ENCODE data around the gene MSH3. TPM values are rescaled to one million over a fixed set of nuclear protein-coding genes. Genes with fewer than 3 reads are reported as not detected.

MSH3 gene
- total RNA-seq, 4 donors from 2014 or later: 14.5 to 27.2 (median 21.5) TPM

GRCh38 chr5:80804332-80804731, 149.9 kb downstream of the MSH3 start:
- H3K9me3 ChIP-seq: no peaks in the 10 kb centered on the region
- H3K4me1 ChIP-seq: no peaks in the 10 kb centered on the region
- H3K36me3 ChIP-seq: no peaks in the 10 kb centered on the region
- no peak for DNase-seq
- H3K27ac ChIP-seq: no peak overlapping the region
- H3K4me3 ChIP-seq: no peak overlapping the region
- TF ChIP-seq CTCF (IDR thresholded peaks at IDR 0.05) (no peak), POLR2A (IDR thresholded peaks at IDR 0.05) (no peak)
- no peaks in the 10 kb centered on the region for H3K27me3 ChIP-seq

- H3K36me3 ChIP-seq: no peaks in the 10 kb centered on the region
- H3K27ac ChIP-seq: no peak overlapping the region
- H3K27me3 ChIP-seq: no peaks in the 10 kb centered on the region
- TF ChIP-seq CTCF (IDR thresholded peaks at IDR 0.05) (no peak), POLR2A (IDR thresholded peaks at IDR 0.05) (no peak)
- no peak overlapping the region for H3K4me3 ChIP-seq
- DNase-seq: no peak
- H3K9me3 ChIP-seq: no peaks in the 10 kb centered on the region
- H3K4me1 ChIP-seq: no peaks in the 10 kb centered on the region
Observed at GRCh38 chr5:80805038-80805437, 150.6 kb downstream of the MSH3 start.

GRCh38 chr5:80806929-80807328, 152.5 kb downstream of the MSH3 start:
- Histone ChIP-seq H3K36me3 (no peaks in the 10 kb centered on the region), H3K4me3 (no peak overlapping the region), H3K27ac (no peak overlapping the region), H3K4me1 (no peaks in the 10 kb centered on the region), H3K27me3 (no peaks in the 10 kb centered on the region), H3K9me3 (no peaks in the 10 kb centered on the region)
- DNase-seq: no peak
- TF ChIP-seq POLR2A (IDR thresholded peaks at IDR 0.05) (no peak), CTCF (IDR thresholded peaks at IDR 0.05) (no peak)

- Histone ChIP-seq H3K36me3 (peaks cover 0 to 8% (median 0%) of the 10 kb centered on the region in 3 donors), H3K27ac (no peak overlapping the region), H3K27me3 (no peaks in the 10 kb centered on the region), H3K9me3 (no peaks in the 10 kb centered on the region), H3K4me1 (no peaks in the 10 kb centered on the region), H3K4me3 (no peak overlapping the region)
- DNase-seq: no peak
- TF ChIP-seq POLR2A (IDR thresholded peaks at IDR 0.05): no peak
- TF ChIP-seq CTCF (IDR thresholded peaks at IDR 0.05): no peak
Observed at GRCh38 chr5:80809451-80809850, 155.0 kb downstream of the MSH3 start.

- H3K4me1 ChIP-seq: no peaks in the 10 kb centered on the region
- no peak overlapping the region for H3K4me3 ChIP-seq
- DNase-seq: no peak
- TF ChIP-seq CTCF (IDR thresholded peaks at IDR 0.05): no peak
- no peak for TF ChIP-seq POLR2A (IDR thresholded peaks at IDR 0.05)
- peaks cover 0 to 8% (median 0%) of the 10 kb centered on the region in 3 donors for H3K36me3 ChIP-seq
- no peak overlapping the region for H3K27ac ChIP-seq
- H3K27me3 ChIP-seq: no peaks in the 10 kb centered on the region
- no peaks in the 10 kb centered on the region for H3K9me3 ChIP-seq
Observed at GRCh38 chr5:80810425-80810824, 156.0 kb downstream of the MSH3 start.

GRCh38 chr5:80816590-80816989, 162.1 kb downstream of the MSH3 start:
- H3K36me3 ChIP-seq: peaks cover 0 to 8% (median 0%) of the 10 kb centered on the region in 3 donors
- no peaks in the 10 kb centered on the region for H3K9me3 ChIP-seq
- H3K4me1 ChIP-seq: no peaks in the 10 kb centered on the region
- DNase-seq: no peak
- H3K4me3 ChIP-seq: no peak overlapping the region
- no peak for TF ChIP-seq POLR2A (IDR thresholded peaks at IDR 0.05)
- TF ChIP-seq CTCF (IDR thresholded peaks at IDR 0.05): no peak
- no peak overlapping the region for H3K27ac ChIP-seq
- no peaks in the 10 kb centered on the region for H3K27me3 ChIP-seq
